GOT3 (cell line): ENCODE measurements around the gene PAFAH2.

Source experiments
- DNase-seq: peaks from one replicate; lab custom pipeline; 2025; ENCODE audit warnings: mixed read lengths; lab: John Stamatoyannopoulos, UW

The PAFAH2 gene

DNA sequence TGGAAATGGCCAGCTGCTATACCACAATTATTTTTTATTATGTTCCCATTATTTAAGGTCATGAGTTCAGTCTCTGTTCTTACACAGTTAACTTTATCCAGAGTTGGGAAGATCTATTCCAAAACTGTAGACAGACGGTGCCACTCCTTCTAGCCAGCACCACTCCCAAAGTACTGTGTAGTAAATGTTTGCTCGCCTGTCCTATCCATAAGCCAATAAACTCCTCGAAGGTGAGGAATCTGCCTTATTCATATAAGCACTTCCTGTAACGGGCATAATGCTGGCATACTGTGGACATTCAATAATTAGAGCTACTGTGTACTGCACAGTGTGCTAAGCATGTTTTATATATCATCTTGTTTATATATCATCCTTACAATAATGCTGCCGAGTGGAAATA, 65.5 kb downstream of the PAFAH2 start:
- no peak for DNase-seq

DNA sequence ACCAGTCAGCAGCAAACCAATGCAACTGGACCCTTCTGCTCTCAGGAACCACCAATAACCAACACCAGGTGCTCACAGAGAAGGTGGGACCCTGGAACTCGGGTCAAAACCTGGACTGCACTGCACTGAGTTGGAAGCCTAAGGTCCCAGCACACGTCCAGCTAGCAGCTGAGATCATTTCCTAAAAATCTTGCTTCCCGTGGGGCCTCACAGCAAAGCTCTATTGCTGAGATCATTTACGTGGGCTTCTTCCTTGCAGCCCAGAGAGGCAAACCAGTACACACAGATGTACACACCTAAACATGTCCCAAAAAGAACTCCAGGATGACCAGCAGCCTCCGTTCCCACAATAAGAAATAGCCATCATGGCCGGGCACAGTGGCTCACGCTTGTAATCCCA, 68.8 kb downstream of the PAFAH2 start:
- DNase-seq, result no peak

DNA sequence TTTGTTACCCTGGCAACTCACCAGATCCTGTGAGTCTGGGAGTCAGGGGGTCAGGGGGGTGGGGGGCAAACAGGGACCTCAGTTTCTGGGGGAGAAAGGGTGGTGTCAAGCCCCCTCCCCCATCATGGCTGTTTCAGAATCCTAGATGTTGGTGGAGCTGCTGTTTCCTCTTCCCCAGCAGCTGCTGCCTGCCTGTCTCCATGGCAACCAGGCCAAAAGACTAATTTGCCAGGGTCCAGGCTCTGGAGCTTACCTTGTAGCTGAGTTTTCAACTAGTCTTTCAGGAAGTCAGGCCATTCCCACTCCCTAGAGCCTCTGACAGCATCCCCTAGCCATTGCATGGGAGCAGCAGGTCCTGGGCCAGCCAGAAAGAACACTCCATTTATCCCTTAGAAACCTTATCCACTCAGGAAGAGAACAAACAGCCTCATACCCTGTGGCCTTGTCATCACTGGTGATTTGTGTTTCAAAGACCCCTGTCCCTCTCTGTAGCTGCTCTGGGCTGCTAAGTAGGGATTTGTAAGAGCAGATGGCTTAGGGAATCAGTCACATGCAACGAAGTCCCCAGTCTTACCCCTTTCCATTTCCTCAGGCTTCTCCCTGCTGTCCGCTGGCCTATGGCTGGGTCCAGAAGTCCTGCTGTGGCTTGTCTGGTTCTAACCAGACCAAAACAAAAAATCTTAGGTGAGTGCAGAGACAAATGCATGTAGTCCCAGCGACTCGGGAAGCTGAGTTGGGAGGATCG, 70.2 kb downstream of the PAFAH2 start:
- no peak for DNase-seq

DNA sequence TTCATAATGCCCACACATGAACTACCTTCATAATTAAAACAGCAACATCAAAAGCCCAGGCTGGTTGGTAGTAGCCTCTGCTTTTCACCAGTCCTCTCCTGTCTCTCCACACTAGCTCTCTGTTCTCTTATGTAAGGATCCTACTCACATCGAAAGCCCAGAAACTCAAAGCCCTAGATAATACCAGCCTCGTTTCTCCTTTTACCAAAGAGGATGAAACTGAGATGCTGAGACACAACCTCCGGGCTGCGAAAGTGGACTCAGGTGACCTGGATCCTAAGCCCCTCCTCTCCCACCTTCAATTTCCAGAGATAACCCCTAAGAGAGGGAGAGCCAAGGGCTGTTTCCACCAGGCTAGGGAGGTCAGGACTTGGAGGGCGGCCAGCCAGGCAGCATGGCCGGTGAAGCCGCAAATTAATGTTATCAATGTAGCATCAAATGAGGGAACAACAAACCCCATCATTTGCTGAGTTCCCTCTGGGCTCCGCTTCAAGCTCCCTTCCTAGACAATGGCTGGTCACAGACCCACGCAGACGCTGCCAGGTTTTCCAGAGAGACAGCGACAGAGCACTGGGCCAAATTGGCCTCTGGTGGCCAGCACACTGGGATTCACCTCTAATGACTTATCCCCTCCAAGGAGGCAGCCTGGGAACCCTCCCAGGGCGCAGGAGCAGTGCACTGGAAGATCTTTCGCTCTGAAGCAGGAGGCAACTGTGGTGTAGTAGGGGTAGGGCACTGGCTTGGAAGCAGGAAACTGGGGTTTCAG, 70.9 kb downstream of the PAFAH2 start:
- DNase-seq, result no peak

DNA sequence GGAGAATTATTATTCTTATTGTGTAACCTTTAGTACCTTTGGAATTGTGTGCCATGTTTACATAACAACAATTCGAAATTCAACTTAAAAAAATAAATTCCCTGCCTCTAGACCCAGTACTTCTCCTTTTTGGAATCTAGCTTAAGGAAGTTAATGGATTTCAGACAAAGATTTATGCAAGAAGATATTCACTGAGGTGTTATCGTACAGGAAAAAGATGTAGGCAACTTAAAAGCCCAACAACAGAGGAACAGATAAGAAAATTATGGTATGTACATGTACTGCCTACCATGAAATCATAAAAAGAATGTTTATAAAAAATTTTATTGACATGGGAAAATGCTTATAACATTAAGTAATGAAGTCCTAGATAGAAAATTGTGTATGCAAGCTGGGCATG, 73.4 kb downstream of the PAFAH2 start:
- DNase-seq, result no peak

DNA sequence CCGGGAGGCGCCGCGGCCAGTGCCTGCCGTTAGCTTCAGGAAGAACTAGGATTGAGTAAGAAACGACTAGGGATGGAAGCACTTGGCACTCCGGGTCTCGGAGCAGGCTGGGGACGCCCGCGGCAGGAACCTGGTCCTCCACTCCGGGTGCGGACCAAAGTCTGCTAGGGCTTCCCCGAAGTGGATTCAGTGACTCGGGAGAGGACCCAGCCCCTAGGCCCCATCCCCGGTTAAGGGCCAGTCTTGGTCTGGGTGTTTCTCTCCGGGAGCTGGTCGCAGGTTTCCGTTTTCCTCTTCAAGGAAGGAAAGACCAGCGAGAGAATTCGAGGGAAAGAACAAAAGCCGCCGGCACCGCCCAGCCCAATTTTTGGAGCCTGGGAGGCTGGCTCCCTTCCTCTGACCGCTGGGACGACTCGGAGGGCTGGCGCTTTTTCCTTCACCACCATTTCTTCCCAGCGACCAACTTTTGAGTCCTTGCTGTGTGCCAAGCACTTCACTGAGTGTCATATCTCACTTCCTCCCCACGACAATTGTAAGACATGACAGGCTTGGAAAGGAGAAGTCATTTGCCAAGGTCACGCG, 74.8 kb downstream of the PAFAH2 start:
- no peak for DNase-seq

DNA sequence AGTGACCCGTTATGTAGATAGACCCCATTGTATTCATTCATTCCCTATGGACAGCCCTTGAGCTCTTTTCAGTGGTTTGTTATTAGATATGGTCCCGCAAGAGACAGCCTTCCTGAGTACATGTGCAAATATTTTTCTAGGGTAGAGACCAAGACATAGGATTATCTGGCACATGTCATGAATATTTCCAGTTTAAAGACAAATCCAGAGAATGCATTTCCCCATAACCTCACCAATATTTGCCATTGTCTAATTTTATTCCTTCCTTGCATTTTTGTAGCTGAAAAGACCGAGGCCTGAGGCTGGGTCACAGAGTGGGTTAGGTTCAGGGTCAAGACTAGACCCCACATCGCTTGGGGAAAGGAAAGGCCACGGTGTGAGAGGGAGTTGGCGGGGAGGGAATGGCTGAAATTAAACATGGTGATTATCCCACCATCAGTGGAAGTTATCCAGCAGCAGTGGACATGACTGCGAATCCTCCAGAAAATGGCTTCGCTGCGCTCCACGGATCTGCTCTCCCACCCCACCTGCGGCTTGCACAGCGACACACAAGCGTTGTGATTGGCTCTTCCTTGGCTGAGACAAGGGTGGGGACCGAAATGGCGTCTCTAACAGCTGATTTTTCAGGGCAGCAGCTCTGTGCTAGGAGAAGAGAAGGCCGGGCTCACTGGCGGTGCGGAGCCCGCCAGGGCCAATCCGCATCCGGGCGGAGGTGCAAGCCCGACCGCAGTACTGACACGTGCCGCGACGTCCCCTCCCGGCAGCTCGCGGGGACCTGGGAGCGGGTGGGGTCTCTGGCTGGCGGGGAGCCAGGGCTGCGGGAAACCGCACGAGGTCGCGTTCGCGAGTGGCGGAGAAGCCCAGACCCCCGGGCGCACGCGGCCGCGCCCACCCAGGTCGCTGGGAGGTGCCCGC, 75.5 kb downstream of the PAFAH2 start:
- no peak for DNase-seq

DNA sequence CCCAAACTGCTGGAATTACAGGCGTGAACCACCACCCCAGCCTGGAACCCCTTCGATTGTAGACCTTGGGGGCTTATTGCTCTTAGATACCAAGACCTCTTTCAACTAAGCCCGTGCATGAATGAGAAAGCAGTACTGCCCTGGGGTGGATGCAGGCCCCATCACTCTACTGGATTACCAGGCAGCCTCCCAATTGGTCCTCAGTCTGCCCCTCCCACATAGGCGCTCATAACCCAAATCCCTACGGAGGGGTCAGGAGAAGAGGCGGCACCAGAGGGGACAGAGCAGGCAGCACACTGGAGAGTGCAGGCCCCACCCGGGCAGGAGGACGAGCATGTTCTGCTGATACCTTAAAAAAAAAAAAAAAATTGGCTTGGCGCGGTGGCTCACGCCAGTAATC, 79.2 kb downstream of the PAFAH2 start:
- DNase-seq, result no peak

DNA sequence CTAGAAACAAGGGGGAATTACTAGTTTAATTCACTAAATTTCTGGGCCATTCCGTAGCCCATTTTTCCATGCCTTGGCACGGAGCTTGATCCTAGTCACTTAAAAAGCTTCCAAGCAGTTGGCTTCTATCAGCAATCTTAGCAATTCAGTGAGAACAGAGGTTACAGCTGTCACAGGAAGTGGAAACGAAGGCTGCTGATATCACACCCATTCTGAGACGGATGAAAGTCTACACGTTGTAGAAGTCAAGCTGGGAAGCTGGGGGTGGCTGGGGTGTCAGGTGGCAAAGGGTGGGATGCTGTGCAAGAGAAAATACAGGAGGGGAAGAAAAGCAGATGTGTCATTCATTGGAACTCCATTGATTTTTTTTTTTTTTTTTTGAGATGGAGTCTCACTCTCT, 79.9 kb downstream of the PAFAH2 start:
- DNase-seq, result no peak

DNA sequence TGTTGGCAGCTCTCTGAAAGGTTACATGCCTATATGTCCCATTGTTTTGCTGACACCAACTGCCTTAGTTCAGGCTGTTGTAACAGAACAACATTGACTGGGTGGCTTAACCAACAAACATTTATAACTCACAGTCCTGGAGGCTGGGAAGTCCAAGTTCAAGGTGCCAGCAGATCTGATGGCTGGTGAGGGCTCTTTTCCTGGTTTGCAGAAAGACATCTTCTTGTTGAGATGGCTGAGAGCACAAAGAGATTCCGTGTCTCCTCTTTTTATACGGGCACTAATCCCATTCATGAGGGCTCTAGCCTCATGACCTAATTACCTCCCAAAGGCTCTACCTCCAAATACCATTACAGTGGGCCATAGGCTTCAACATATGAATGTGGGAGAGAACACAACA, 81.4 kb downstream of the PAFAH2 start:
- DNase-seq, result no peak

DNA sequence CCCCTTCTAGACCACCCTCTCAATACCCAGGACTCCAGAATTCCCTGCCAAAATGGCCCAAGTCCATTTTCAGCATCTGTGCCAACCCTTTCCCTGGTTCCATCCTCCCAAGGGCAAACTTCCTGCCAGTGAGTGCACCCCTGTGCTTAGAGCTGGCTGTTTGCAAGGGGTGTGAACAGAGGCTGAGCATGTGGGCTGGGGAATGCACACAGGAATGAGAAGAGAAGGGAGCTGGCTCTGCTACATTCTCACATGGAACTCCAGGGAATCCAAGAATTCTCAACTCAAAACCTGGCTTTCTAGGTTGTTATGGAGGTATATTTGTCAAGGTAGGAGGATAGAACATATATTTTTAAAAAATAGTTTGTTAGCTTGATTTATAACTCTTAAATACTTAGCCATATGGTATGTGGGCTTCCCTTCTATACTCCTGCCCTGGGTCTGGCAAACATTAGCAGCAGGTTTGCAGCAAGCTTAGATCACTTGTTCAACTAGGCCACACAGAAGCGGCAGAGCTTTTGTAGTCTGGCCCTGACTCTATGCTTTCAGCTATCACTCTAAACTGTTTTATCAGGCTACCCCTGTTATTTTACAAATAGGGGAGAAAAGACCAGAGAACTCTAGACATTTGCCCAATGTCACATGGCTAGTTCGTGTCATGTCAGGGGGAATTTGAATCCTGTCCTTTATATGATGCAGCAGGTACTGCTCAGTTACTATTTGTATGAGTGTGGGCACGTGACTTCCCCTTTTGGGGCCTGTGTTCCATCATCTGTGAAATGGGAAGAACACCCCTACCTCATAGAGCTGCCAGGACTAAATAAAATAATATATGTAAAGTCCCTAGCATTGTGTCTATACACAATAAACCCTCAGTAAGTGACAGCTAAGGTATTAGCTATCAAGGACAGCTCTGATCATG, 83.5 kb downstream of the PAFAH2 start:
- no peak for DNase-seq

DNA sequence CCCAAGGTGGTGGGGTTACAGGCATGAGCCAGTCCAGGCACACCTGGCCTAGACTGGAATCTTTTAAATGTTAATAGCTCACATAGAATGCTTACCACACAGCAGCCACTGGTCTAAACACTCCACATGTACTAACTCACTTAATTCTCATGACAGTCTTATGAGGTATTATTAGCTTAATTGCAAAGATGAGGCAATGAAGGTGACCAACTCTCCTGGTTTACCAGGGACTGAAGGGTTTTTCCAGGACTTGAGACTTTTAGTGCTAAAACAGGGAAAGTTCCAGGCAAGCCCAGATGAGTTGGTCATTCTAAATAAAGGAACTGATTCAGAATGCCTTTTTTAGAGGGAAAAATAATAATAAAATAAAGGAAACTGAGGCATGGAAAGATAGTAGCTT, 84.7 kb downstream of the PAFAH2 start:
- DNase-seq, result no peak

DNA sequence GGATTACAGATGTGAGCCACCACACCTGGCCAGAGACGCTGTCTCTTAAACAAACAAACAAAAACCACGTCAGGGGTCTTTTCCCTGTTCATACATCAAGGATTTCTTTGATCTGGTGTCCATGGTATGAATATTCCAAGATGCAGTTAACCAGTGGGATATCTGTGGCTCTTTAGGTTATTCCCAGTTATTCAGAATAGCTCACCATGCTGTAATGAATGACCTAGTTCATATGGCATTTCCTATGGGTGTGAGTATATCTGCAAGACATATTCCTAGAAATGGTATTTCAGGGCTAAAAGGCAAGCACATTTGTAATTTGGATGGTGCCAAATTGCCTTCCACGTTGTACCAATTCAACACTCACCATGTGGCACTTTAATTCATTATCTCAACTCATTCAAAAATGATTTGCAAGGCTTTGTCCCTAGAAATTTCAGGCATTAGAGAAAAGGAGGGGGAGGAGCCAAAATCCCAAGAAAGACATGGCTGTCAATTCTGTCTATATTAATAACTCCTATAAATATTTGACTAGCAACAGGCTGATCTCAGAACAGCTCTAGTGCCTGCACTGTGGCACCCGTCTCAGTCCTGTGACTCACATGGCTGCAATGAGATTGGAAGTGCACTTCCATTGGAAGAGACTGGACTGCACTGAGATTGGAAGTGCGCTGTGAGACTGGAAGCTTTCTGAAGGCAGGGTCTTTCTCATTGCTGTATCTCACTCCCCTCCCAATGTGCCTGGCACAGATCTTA, 85.6 kb downstream of the PAFAH2 start:
- no peak for DNase-seq

DNA sequence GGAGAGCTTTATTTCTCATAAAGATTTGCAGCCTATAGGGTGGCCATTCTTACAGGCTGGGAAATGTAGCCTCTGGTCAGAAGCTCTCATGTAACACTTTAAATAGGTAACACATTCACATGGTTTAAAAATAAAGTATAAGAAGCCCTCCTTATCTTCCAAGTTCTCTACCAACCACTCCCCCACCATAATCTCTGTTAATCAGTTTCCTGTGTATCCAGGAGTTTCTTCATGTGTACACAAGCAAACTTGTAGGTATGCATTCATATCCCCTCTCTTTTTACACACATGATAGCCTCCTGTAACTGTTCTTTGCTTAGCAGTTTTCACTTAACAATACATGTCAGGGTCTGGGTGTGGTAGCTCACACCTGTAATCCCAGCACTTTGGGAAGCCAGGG, 86.7 kb downstream of the PAFAH2 start:
- no peak for DNase-seq
